HL-60 (cell line): Measurements from ENCODE around the gene MAP3K21.

Experiments
- DNase-seq, 2 experiments: peaks; one replicate each; pipeline ENCODE4 v3.0.0-alpha.2; 2010 to 2020; ENCODE audit warnings: low read depth in 1 of 2, low spot score in 1 of 2
- H3K27ac ChIP-seq: fragments of 250-450 bp; sonication (Bioruptor Pico); replicated peaks from 2 replicates; pipeline ENCODE4 v1.5.1; 2020; ENCODE audit warnings: mild to moderate bottlenecking, moderate library complexity
- H3K27me3 ChIP-seq: fragments of 250-450 bp; sonication (Bioruptor Pico); 2 replicates; pipeline ENCODE4 v1.5.1; 2021; ENCODE audit warnings: mild to moderate bottlenecking, moderate library complexity; ENCODE audit not compliant: insufficient read depth, poor library complexity, severe bottlenecking
- H3K4me3 ChIP-seq: replicated peaks from 2 replicates; pipeline ENCODE4 v1.5.1; 2011; ENCODE audit warnings: mild to moderate bottlenecking, control low read depth, low read length; ENCODE audit not compliant: insufficient read depth
- CTCF ChIP-seq: IDR thresholded peaks from one replicate; pipeline ENCODE4 v1.5.1; 2011; ENCODE audit warnings: low read length, control low read depth, inconsistent platforms; ENCODE audit not compliant: insufficient read depth
- GABPA ChIP-seq: IDR thresholded peaks from 2 replicates; pipeline ENCODE4 v1.6.1; 2012; ENCODE audit warnings: low read depth
- POLR2AphosphoS5 ChIP-seq: IDR thresholded peaks from 2 replicates; pipeline ENCODE4 v1.6.1; 2012; ENCODE audit warnings: low read depth
- SPI1 ChIP-seq: IDR thresholded peaks from 2 replicates; pipeline ENCODE4 v1.6.1; 2012; ENCODE audit warnings: low read depth, mild to moderate bottlenecking, borderline replicate concordance
- TF ChIP-seq, protein P1 (sequence below): IDR thresholded peaks from 2 replicates; pipeline ENCODE4 v1.6.1; 2012; ENCODE audit warnings: low read depth; ENCODE audit not compliant: insufficient replicate concordance

MAP3K21 gene

GRCh38 chr1:233431753-233432403, 104.4 kb downstream of the MAP3K21 start:
- DNase-seq = no peak
- Histone ChIP-seq H3K4me3 (no peak overlapping the region), H3K27ac (no peak overlapping the region), H3K27me3 (peaks cover 4% of the 10 kb centered on the region)
- TF ChIP-seq SPI1 (no peak), GABPA (no peak), POLR2AphosphoS5 (no peak), CTCF (no peak)
- TF ChIP-seq, protein P1, sequence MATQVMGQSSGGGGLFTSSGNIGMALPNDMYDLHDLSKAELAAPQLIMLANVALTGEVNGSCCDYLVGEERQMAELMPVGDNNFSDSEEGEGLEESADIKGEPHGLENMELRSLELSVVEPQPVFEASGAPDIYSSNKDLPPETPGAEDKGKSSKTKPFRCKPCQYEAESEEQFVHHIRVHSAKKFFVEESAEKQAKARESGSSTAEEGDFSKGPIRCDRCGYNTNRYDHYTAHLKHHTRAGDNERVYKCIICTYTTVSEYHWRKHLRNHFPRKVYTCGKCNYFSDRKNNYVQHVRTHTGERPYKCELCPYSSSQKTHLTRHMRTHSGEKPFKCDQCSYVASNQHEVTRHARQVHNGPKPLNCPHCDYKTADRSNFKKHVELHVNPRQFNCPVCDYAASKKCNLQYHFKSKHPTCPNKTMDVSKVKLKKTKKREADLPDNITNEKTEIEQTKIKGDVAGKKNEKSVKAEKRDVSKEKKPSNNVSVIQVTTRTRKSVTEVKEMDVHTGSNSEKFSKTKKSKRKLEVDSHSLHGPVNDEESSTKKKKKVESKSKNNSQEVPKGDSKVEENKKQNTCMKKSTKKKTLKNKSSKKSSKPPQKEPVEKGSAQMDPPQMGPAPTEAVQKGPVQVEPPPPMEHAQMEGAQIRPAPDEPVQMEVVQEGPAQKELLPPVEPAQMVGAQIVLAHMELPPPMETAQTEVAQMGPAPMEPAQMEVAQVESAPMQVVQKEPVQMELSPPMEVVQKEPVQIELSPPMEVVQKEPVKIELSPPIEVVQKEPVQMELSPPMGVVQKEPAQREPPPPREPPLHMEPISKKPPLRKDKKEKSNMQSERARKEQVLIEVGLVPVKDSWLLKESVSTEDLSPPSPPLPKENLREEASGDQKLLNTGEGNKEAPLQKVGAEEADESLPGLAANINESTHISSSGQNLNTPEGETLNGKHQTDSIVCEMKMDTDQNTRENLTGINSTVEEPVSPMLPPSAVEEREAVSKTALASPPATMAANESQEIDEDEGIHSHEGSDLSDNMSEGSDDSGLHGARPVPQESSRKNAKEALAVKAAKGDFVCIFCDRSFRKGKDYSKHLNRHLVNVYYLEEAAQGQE = no peak

DNA sequence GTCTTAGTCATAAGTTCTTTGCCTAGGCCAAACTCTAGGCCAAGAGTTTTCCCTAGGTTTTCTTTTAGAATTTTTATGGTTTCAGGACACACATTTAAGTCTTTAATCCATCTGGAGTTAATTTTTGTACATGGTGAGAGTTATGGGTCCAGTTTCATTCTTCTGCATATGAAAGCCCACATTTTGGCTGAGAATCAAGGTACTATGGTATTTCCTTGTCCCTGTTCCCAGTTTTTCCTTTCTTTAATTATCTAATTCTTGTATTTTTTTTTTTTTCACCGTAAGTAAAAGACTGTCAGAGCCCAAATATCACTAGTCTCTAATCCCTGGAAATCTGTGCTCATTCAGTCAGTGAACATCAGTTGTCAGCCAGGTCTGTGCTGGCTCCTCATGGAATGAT, 105.4 kb downstream of the MAP3K21 start:
- TF ChIP-seq GABPA (no peak), SPI1 (no peak), POLR2AphosphoS5 (no peak), CTCF (no peak)
- TF ChIP-seq, protein P1 = no peak

DNA sequence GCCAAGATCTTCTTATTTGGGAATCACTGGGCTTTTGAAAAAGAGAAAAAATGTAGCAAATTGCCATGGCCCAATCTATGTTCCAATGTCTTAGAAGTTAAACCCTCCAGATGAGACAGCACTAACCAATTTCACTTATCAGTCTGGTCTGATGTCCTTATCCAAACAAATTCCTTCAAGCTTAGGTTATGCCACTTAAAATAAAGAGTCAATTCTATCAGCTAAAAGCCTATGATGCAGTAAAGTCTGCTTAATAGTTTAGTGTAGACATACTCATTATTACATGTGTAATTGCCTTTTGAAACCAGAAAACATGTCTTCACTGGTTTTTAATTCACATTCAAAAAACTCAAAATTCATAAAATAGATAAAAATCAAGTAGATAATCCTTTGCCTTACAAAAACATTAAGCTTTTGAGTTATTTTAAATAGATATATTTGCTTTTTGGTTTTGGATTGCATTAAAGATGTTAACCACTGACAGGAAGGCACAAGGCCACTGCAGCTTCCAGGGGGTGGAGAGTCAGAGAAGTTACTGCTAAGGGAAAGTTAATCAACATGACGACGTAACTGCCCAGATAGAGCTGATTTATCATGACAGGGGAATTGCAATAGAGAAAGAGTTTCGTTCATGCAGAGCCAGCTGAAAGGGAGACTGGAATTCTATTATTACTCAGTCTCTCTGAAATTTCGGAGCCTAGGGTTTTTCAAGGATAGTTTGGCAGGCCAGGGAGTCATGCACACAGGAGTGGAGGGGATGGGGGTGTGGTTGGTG, 106.1 kb downstream of the MAP3K21 start:
- no peak for DNase-seq
- TF ChIP-seq CTCF (no peak), SPI1 (no peak), POLR2AphosphoS5 (no peak), GABPA (no peak)
- TF ChIP-seq, protein P1 = no peak
- H3K27me3 ChIP-seq = no peaks in the 10 kb centered on the region
- no peak overlapping the region for H3K27ac ChIP-seq
- H3K4me3 ChIP-seq = no peak overlapping the region

More for the DNA sequence above, 105.4 kb downstream of the MAP3K21 start:
- no peak for DNase-seq
- Histone ChIP-seq H3K4me3 (no peak overlapping the region), H3K27me3 (no peaks in the 10 kb centered on the region), H3K27ac (no peak overlapping the region)
